ENCODE data around the gene RNGTT.

- TF ChIP-seq CTCF (conservative IDR thresholded peaks at IDR 0.05 in 1 of 2, IDR thresholded peaks at IDR 0.05 in 1 of 2; ENCODE audit: extremely low read depth in 1 of 2, insufficient read depth in 1 of 2, low read depth in 1 of 2, low read length in 2 of 2) (no peak), EZH2 (IDR thresholded peaks at IDR 0.05; ENCODE audit: borderline replicate concordance, low read length) (no peak)
These were observed 400.2 kb downstream of the RNGTT start for GRCh38 chr6:88563277-88563625.

Measured in mammary epithelial cell (primary cell).